Measurements from ENCODE around the gene PSMC3IP. TPM values are rescaled to one million over a fixed set of nuclear protein-coding genes. Genes with fewer than 3 reads are reported as not detected.
"Not testable (repeated sequence)": the region's sequence is repeated elsewhere in the genome, so short reads cannot be mapped to it uniquely, and the experiment has no call there.

The PSMC3IP gene
- total RNA-seq, 1 donor from 2014 or later: 10.8 TPM

DNA sequence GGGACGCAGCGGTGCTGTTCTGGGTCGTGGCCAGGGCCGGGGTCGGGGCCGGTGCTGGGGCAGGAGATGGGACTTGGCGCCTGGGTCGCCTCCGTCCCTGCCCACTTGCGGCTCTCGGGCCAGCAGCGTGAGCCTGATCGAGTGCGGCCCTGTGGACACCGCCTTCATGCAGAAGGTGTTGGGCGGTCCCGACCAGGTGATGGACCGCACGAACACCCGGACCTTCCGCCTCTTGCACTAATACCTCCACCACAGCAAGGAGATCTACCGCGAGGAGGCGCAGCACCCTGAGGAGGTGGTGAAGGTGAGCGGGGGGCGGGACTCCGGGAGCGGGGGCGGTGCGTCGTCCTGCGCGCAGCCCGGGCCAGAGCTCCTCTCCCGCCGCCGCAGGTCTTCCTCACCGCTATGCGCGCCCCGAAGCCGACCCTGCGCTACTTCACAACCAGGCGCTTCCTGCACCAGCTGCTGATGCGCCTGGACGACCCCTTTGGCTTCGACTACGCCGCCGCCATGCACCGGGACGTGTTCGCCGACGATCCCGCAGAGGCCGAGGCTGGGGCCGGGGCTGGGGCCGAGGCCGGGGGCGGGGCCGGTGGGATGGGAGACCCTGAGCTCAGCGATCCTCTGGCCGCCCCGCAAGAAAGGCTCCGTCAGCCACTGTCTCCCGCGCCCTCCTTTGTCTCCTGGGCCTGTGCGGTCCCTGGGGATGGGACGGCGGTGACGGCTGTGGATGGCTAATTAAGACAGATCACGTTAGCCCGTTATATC, 29.3 kb downstream of the PSMC3IP start:
- peak; percentile 97 for ATAC-seq (ENCODE audit: low read depth)
- ChIA-PET CTCF (interaction anchor here (0.7 to 2.0 kb wide), 10 partner anchors 11 to 215 kb away, joined by 3 to 19 read pairs (median 4); partner anchors contain the start of genes NAGLU and PSMC3IP), POLR2A (interaction anchor here (0.6 to 2.6 kb wide), 11 partner anchors 10 to 767 kb away, joined by 3 to 23 read pairs (median 6); partner anchors contain the start of genes BECN1, MLX, NAGLU and PSMC3IP)
- H3K9me3 Mint-ChIP-seq: no peaks in the 10 kb centered on the region
- no peaks in the 10 kb centered on the region for H3K27me3 Mint-ChIP-seq
- peak; percentile 81 for DNase-seq
- H3K27ac Mint-ChIP-seq: no peak overlapping the region
- H3K36me3 Mint-ChIP-seq (ENCODE audit: low read depth): peaks cover 14% of the 10 kb centered on the region
- no peak for TF ChIP-seq CTCF (IDR thresholded peaks at IDR 0.05)
- intact Hi-C loops (cut with micrococcal nuclease): no loop called here
- peak overlapping the region; percentile 66 for H3K4me3 Mint-ChIP-seq
- H3K4me1 Mint-ChIP-seq: peaks cover 17% of the 10 kb centered on the region

GRCh38 chr17:42547698-42548069, 29.8 kb downstream of the PSMC3IP start:
- ATAC-seq (ENCODE audit: low read depth) (no peak), DNase-seq (no peak)
- H3K27ac Mint-ChIP-seq: no peak overlapping the region
- no peaks in the 10 kb centered on the region for H3K9me3 Mint-ChIP-seq
- CTCF ChIA-PET: interaction anchor here (1.0 to 2.0 kb wide), 8 partner anchors 11 to 216 kb away, joined by 3 to 19 read pairs (median 4); partner anchors contain the start of genes NAGLU and PSMC3IP
- H3K4me1 Mint-ChIP-seq: peaks cover 12% of the 10 kb centered on the region
- H3K27me3 Mint-ChIP-seq: no peaks in the 10 kb centered on the region
- H3K4me3 Mint-ChIP-seq: no peak overlapping the region
- intact Hi-C loops (cut with micrococcal nuclease): no loop called here
- TF ChIP-seq CTCF (IDR thresholded peaks at IDR 0.05): no peak
- peaks cover 19% of the 10 kb centered on the region for H3K36me3 Mint-ChIP-seq (ENCODE audit: low read depth)
- POLR2A ChIA-PET: interaction anchor here (0.6 to 2.6 kb wide), 9 partner anchors 10 to 618 kb away, joined by 3 to 23 read pairs (median 6); partner anchors contain the start of genes BECN1, MLX, NAGLU and PSMC3IP

GRCh38 chr17:42547001-42547461, 30.5 kb downstream of the PSMC3IP start:
- H3K4me1 Mint-ChIP-seq: peaks cover 10% of the 10 kb centered on the region
- POLR2A ChIA-PET: interaction anchor here (2.6 kb wide), 1 partner anchor 10 kb away, joined by 18 read pairs; the partner anchor contains the start of gene NAGLU
- no peaks in the 10 kb centered on the region for H3K9me3 Mint-ChIP-seq
- peaks cover 19% of the 10 kb centered on the region for H3K36me3 Mint-ChIP-seq (ENCODE audit: low read depth)
- no peak overlapping the region for H3K4me3 Mint-ChIP-seq
- no peaks in the 10 kb centered on the region for H3K27me3 Mint-ChIP-seq
- CTCF ChIA-PET: interaction anchor here (1.9 to 2.0 kb wide), 2 partner anchors 11 to 216 kb away, joined by 5 to 9 read pairs; partner anchors contain the start of gene NAGLU
- ATAC-seq (ENCODE audit: low read depth): no peak
- no peak for TF ChIP-seq CTCF (IDR thresholded peaks at IDR 0.05)
- no peak overlapping the region for H3K27ac Mint-ChIP-seq
- intact Hi-C loops (cut with micrococcal nuclease): no loop called here
- DNase-seq: no peak

DNA sequence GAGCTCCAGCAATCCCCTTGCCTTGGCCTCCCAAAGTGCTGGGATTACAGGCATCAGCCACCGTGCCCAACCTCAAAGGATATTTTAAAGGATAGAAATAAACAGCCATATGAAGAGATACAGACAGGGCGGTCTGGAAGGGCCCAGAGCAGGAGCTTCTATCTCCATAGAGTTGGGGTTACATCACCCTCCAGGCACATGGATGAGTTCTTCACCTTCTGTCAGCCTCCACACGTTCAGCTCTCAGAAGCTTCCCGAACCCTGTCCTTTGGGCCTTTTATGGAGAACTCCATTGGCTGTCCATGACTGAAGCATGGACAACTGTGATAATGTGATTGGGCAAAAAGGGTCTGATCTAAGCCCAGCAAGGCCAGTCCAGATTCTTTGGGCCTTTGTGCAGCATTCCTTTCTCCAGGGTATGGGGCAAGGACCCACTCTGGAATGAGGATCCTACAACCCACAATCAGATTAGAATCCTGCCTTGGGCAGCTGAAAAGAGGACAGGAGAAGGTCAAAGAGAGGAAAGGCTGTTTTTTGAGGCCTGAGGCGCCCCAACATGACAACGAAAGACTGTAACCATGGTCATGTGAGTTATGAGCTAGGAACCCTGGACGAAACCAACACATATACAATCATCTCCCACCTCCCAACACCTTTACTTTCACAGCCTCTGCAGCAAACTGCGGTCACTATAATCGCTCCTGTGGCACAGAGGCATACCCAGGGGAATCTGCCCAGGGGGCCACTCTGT, 31.6 kb downstream of the PSMC3IP start:
- H3K4me1 Mint-ChIP-seq; H3K9me3 Mint-ChIP-seq; ATAC-seq (ENCODE audit: low read depth); DNase-seq; H3K27me3 Mint-ChIP-seq; intact Hi-C loops (cut with micrococcal nuclease); H3K27ac Mint-ChIP-seq; CTCF ChIA-PET; H3K4me3 Mint-ChIP-seq: not testable (repeated sequence)
- peaks cover 26% of the 10 kb centered on the region for H3K36me3 Mint-ChIP-seq (ENCODE audit: low read depth)
- POLR2A ChIA-PET: interaction anchor here (1.4 kb wide), 1 partner anchor 8 kb away, joined by 3 read pairs; no protein-coding TSS in a partner anchor

GRCh38 chr17:42544874-42545283, 32.6 kb downstream of the PSMC3IP start:
- Mint-ChIP-seq H3K36me3 (ENCODE audit: low read depth) (peaks cover 28% of the 10 kb centered on the region), H3K4me3 (no peak overlapping the region), H3K9me3 (no peaks in the 10 kb centered on the region), H3K27me3 (no peaks in the 10 kb centered on the region), H3K4me1 (peaks cover 9% of the 10 kb centered on the region), H3K27ac (no peak overlapping the region)
- ChIA-PET POLR2A (interaction anchor here (1.0 kb wide), 1 partner anchor 10 kb away, joined by 4 read pairs; no protein-coding TSS in a partner anchor), CTCF (no interaction called here)
- no peak for TF ChIP-seq CTCF (IDR thresholded peaks at IDR 0.05)
- intact Hi-C loops (cut with micrococcal nuclease): no loop called here
- ATAC-seq (ENCODE audit: low read depth) (no peak), DNase-seq (no peak)
